ENCODE measurements around the gene WWOX. TPM values are rescaled to one million over a fixed set of nuclear protein-coding genes. Genes with fewer than 3 reads are reported as not detected.

WWOX gene
- total and polyA plus RNA-seq, 2 experiments from 2014 or later: 22.1 to 123 TPM

DNA sequence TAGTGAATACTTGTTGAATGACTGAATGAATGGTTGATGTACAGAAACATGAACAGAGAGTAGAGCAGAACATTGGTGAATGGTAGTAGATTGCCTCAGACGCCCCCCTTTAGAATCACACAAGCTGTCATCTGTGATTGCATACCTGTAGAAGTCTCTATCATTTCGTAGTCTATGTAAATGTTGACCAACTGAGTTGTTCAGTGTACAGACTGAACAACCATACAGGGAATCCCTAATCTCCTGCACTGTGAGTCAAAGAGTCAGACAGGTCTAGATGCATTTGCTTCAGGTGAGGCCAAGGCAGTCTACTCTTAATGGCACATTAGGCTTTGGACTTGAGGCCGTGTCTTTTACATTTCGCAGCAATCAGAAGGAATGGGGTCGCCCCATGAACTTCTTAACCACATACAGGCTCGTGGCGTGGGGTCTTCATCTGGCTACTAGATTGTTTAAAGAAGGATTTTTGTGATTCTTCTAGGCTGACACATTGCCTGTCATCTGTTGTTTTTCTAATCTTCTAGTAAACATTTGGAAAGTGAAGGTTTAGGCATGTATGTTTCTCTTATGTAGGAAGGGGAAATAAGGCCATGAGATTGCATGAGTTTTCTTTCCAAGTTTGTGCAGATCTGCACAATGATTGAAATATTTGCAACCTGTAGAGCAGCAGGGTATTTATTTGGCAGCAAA is 157.4 kb downstream of the WWOX start:
- TF ChIP-seq, protein P1, sequence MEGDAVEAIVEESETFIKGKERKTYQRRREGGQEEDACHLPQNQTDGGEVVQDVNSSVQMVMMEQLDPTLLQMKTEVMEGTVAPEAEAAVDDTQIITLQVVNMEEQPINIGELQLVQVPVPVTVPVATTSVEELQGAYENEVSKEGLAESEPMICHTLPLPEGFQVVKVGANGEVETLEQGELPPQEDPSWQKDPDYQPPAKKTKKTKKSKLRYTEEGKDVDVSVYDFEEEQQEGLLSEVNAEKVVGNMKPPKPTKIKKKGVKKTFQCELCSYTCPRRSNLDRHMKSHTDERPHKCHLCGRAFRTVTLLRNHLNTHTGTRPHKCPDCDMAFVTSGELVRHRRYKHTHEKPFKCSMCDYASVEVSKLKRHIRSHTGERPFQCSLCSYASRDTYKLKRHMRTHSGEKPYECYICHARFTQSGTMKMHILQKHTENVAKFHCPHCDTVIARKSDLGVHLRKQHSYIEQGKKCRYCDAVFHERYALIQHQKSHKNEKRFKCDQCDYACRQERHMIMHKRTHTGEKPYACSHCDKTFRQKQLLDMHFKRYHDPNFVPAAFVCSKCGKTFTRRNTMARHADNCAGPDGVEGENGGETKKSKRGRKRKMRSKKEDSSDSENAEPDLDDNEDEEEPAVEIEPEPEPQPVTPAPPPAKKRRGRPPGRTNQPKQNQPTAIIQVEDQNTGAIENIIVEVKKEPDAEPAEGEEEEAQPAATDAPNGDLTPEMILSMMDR (IDR thresholded peaks at IDR 0.05; ENCODE audit: low read depth, low read length): no peak
- Histone ChIP-seq H3K36me3 (no peaks in the 10 kb centered on the region), H3K27me3 (no peaks in the 10 kb centered on the region), H3K9me3 (ENCODE audit: low read depth) (no peaks in the 10 kb centered on the region), H3K4me3 (no peak overlapping the region), H3K4me1 (ENCODE audit: low read depth) (peaks cover 3% of the 10 kb centered on the region), H3K27ac (no peak overlapping the region)
- DNase-seq (ENCODE audit: low read depth in 1 of 2, low spot score in 1 of 2): no peak

DNA sequence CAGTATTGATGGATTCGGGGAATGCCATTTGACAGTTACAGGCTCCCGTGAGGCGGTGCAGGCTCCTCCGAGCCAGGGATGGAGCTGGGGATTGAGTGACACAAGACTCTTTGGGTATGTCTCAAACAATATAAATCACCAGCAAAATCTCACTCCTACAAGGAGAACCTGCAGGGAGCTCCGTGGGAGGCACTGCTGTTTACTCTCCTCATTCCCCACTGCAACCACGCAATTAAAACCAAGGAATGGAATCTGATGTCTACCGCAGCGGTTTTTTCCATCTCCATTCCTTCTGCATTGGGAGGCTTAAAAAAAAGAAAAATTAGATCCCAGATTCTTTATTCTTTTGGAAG is 157.9 kb downstream of the WWOX start:
- no peaks in the 10 kb centered on the region for H3K9me3 ChIP-seq (ENCODE audit: low read depth)
- no peaks in the 10 kb centered on the region for H3K27me3 ChIP-seq
- no peak for DNase-seq (ENCODE audit: low read depth in 1 of 2, low spot score in 1 of 2)
- TF ChIP-seq, protein P1 (IDR thresholded peaks at IDR 0.05; ENCODE audit: low read depth, low read length): no peak
- H3K4me1 ChIP-seq (ENCODE audit: low read depth): peaks cover 3% of the 10 kb centered on the region
- no peak overlapping the region for H3K4me3 ChIP-seq
- H3K27ac ChIP-seq: no peak overlapping the region
- H3K36me3 ChIP-seq: no peaks in the 10 kb centered on the region

DNA sequence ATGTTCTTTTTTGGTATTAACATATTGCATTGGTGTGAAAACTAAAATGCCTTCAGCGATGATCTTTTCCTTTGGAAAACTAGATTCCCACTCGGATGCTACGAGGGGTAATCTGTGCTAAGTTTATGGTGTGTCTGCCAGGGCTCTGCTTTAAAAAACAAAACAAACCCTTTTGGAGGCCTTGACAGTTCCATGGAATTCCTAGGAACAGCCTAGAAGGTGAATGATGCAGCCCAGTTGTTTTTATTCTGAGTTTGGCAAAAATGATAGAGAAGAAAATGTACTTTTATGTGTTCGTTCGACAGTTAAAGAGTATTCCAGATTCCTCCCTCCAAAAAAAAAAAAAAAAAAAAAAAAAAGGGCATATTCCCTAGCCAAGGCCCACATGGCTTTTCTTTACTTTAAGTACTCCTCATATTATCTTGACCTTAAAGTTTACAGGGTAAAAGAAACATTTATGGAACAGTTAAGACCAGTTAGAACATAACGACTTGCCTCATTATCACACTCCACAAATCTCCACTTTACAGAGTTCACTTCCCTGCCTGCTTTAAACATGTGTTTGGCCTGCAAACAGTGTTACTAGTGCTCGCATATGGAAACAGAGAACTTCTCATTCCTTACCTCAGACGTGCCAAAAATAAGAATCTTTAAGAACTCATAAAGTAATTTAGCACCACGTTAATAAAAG is 159.1 kb downstream of the WWOX start:
- no peak for DNase-seq (ENCODE audit: low read depth in 1 of 2, low spot score in 1 of 2)
- peaks cover 3% of the 10 kb centered on the region for H3K4me1 ChIP-seq (ENCODE audit: low read depth)
- no peak overlapping the region for H3K27ac ChIP-seq

DNA sequence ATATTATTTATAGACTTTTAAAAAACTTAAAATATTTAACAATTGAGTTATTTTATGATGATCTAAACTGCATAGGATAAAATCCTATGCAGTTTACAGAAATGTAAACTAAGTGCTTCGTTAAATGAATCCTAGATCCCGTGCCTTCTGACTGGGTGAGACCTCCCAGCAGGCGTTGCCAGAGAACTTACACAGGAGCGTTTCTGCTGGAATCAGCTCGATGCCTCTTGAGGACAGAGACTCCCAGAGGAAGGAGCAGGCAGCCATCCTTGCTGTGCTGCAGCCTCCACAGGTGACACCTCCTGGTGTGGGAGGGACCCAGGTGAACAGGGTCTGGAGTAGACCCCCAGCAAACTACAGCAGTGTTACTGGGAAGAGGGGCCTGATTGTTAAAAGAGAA is 160.4 kb downstream of the WWOX start:
- peak in 1 of 2 donors; percentile 18 for DNase-seq (ENCODE audit: low read depth in 1 of 2, low spot score in 1 of 2)
- Histone ChIP-seq H3K27ac (no peak overlapping the region), H3K27me3 (no peaks in the 10 kb centered on the region), H3K36me3 (no peaks in the 10 kb centered on the region), H3K4me3 (no peak overlapping the region), H3K9me3 (ENCODE audit: low read depth) (no peaks in the 10 kb centered on the region), H3K4me1 (ENCODE audit: low read depth) (peaks cover 3% of the 10 kb centered on the region)
- TF ChIP-seq, protein P1 (IDR thresholded peaks at IDR 0.05; ENCODE audit: low read depth, low read length): no peak

More for the DNA sequence above, 159.1 kb downstream of the WWOX start:
- Histone ChIP-seq H3K4me3 (no peak overlapping the region), H3K9me3 (ENCODE audit: low read depth) (no peaks in the 10 kb centered on the region), H3K36me3 (no peaks in the 10 kb centered on the region), H3K27me3 (no peaks in the 10 kb centered on the region)
- TF ChIP-seq, protein P1 (IDR thresholded peaks at IDR 0.05; ENCODE audit: low read depth, low read length): no peak

DNA sequence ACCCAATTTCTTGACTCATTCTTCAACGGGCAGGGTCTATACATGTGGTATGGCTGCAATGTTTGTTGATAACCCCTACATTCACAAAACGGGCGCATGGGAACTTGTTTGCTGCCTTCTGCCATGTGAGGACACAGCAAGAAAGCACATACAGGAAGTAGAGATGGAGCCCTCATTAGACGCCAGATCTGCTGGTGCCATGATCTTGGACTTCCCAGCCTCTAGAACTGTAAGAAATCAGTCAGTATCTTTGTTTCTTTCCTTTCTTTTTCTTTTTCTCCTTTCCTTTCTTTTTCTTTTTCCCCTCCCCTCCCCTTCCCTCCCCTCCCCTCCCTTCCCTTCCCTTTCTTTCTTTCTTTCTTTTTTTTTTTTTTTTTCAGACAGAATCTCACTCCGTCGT is 165.2 kb downstream of the WWOX start:
- H3K4me1 ChIP-seq (ENCODE audit: low read depth): no peaks in the 10 kb centered on the region
- no peak for DNase-seq (ENCODE audit: low read depth in 1 of 2, low spot score in 1 of 2)
- H3K27ac ChIP-seq: no peak overlapping the region
- TF ChIP-seq, protein P1 (IDR thresholded peaks at IDR 0.05; ENCODE audit: low read depth, low read length): no peak
- no peaks in the 10 kb centered on the region for H3K36me3 ChIP-seq
- no peaks in the 10 kb centered on the region for H3K9me3 ChIP-seq (ENCODE audit: low read depth)
- H3K27me3 ChIP-seq: no peaks in the 10 kb centered on the region
- no peak overlapping the region for H3K4me3 ChIP-seq
